HK-2 (cell line): ENCODE data around the gene NPS.

Source experiments
- DNase-seq: peaks from one replicate; pipeline ENCODE4 v3.0.0-alpha.2; 2018; ENCODE audit not compliant: unreplicated experiment

The NPS gene, protein sequence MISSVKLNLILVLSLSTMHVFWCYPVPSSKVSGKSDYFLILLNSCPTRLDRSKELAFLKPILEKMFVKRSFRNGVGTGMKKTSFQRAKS

DNA sequence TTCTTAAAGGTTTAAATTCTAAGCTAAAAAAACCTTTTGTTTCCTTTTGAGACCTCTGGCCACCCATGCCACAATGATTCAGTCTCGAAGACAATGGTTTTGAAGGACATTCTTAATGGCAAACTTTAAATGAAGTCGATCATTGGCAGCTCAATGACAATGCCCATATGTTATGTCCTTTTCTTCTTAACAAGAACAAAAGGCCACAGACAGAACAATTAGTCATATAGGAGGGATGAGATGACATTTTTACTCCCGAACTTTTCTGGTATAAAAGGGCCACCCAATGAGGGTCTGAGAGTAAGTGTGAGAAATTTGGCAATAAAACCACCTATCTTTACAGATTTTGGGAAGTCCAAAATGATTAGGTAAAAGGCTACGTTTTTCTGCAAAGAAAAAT, at the start of gene NPS:
Gene NPS, plus strand, starts transcription at position 301 of the 400 bp plus-strand sequence. Its CDS starts 60 bp downstream, at position 361.
- DNase-seq: no peak

DNA sequence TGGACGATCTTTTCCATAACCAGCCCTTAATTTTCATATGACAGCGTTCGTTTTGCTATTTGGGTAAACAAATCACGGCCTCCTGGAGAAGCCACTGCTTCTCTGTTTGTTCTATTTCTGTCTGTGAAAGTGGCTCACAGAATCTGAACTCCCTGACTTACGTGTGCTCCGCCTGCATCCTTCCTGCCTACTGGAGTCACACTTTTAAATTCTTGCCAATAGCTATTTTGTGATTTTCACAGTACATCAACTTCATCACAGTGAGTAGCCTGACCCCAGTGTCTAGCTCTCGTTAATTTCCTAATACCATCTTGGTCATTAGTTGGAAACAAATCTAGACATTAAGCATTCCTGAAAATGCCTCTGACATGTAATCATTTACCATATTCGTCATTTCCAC, 49.0 kb upstream of the NPS start:
- no peak for DNase-seq

GRCh38 chr10:127506094-127506493, 43.0 kb upstream of the NPS start:
- no peak for DNase-seq

GRCh38 chr10:127522298-127522697, 26.8 kb upstream of the NPS start:
- DNase-seq: no peak

DNA sequence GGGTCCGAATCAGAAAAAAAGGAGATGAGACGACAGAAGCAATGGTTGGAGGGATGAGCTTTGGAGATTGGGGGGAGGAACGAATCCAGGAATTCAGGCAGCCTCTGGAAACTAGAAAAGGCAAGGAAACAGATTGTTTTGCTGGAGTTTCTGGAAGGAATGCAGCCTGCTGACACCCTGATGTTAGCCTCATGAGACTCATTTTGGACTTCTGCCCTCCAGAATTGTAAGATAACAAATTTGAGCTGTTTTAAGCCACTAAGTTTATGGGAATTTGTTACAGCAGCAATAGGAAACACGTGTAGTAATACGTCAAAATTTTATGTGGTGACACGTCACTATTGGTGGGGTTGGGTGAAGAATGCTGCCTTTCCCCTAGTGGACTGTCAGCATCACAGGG, 25.6 kb upstream of the NPS start:
- DNase-seq: no peak

- DNase-seq: no peak
Measured at GRCh38 chr10:127524229-127524628, 24.9 kb upstream of the NPS start.

- no peak for DNase-seq
Measured at GRCh38 chr10:127524908-127525665, 24.0 kb upstream of the NPS start.

DNA sequence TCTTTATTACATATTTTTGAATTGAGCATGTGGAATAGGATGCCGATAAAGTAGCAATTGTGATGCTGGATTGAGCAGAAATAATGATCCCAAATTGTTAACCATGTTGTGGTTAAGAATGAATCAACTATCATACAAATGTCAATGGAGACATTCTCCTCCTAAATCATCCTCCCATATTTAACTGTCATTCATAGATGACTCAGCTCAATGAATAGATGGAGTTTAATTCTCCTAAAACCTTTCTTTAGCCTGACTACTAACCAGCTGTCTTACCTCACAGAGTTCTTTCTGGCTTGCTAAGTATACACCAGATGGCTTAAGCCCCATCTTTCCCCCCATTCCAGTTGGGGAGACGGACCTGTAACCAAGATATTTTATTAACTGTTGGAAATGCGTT, 23.4 kb upstream of the NPS start:
- DNase-seq: no peak

GRCh38 chr10:127526161-127526560, 22.9 kb upstream of the NPS start:
- DNase-seq: no peak

- no peak for DNase-seq
Measured at GRCh38 chr10:127527320-127527719, 21.8 kb upstream of the NPS start.

DNA sequence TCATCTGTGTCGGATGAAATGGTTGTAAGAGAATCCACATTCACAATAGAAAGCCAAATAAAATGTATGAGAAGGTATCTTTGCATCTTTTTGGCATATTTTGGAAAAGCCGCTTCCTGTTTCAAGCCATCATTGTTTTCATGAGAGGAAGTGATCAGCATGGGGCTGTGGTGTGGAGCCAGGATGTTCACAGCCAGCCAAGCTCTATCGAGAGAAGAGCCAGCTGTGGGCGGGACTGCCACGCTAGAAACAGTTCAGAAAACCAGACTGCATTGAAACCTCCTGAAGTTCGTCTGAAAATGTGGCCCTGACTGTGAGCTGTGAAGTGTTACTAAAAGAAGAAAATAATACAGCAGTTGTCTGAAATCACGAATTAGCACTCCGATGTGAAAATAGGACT, 21.2 kb upstream of the NPS start:
- no peak for DNase-seq

- DNase-seq: no peak
Measured at GRCh38 chr10:127532193-127532592, 16.9 kb upstream of the NPS start.

- no peak for DNase-seq
Measured at GRCh38 chr10:127532659-127533058, 16.4 kb upstream of the NPS start.

DNA sequence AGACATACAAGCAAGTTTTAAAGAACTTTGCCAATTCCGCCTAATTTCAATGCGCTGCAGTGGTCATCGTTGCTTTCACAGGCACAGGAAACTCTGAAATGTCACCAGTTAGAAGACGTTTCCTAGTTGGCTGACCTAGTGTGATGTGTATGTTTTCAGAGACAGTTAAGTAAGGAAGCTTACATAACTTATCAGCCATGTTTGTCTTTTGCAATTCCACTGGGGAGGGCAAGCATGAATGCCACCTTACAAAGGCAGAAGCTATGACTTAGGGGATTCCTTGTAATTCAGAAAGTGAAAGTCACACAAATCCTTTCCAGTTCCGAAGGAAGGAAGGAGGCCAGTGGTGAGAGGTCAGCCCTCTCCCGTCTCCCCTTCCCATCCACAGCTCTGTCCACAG, 15.0 kb upstream of the NPS start:
- DNase-seq: no peak

GRCh38 chr10:127534496-127534895, 14.6 kb upstream of the NPS start:
- DNase-seq: no peak

GRCh38 chr10:127535802-127536515, 13.2 kb upstream of the NPS start:
- DNase-seq: no peak

DNA sequence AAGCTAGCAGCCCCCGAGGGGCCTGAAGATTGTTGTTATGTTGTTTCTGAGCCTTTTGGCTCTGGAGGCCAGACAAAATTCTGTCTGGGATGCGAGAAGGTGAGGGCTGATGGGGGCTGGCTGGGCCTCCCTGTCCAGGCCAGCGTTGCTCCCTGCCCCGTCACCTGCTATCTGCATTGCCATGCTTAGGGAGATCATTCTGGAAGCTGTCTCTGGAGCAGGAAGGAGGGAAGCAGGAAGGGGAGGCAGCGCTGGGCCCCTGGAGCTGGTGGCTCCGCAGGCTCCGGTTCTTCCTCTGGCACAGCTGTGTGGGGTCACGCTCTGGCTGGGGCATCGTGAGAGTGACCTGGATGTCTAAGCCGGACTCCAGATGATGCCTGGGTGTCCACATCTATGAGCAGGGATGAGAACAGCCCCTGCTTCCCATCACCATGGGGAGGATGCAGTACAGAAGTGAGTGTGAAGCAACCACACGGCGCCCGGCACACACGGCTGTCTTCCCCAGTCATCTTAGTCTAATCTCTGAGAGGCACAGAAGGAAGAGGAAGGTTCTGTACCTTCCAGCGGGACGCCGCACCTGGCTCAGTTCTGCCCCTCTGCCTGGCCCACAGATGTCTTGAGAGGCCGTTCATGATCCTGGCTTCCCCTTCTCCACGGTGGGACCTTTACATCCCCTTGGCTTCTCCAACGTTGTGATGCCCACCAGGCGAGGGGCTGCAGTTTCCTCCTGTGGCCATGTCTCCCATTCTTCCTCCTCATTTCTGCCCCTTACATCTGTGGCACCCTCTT, 11.9 kb upstream of the NPS start:
- no peak for DNase-seq

GRCh38 chr10:127537924-127538323, 11.2 kb upstream of the NPS start:
- DNase-seq: no peak

DNA sequence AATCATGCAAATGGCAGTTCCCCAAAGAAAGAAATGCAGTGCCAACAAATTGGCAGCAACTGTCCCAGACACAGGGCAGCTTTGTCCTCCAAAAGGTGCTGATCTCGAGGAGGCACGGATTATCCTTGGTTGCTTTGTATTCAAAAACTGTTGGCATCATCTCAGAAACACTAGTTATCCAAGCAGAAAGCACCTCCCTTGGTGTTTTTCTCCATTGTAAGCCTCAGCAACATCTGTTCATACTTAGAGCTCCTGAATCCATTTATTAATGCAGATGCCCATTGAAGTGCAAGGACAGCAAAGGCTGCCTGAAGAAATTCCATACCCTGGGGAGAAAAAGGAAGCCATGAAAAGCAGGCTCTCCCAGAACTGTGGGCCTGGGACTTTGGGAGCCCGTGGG, 1.1 kb upstream of the NPS start:
- no peak for DNase-seq

- DNase-seq: no peak
Measured at GRCh38 chr10:127550861-127551260, 1.8 kb downstream of the NPS start.

GRCh38 chr10:127552446-127552845, 3.3 kb downstream of the NPS start:
- DNase-seq: no peak

- DNase-seq: no peak
Measured at GRCh38 chr10:127553417-127553816, 4.3 kb downstream of the NPS start.
